Progenitor cell of endocrine pancreas (in vitro differentiated cells): ENCODE results near the gene DEGS1. TPM values are rescaled to one million over a fixed set of nuclear protein-coding genes. Genes with fewer than 3 reads are reported as not detected.

Experiments
- DNase-seq: peaks from one replicate; pipeline ENCODE4 v3.0.0; 2021; ENCODE audit warnings: low spot score; ENCODE audit not compliant: unreplicated experiment
- H3K27ac Mint-ChIP-seq: 2 replicates; pipeline ENCODE4 v1.8.0; 2021; ENCODE audit warnings: mild to moderate bottlenecking, moderate library complexity, mixed read lengths
- H3K27me3 Mint-ChIP-seq: 2 replicates; pipeline ENCODE4 v1.8.0; 2021; ENCODE audit warnings: mixed read lengths
- H3K36me3 Mint-ChIP-seq: 2 replicates; pipeline ENCODE4 v1.8.0; 2022; ENCODE audit warnings: mixed read lengths; ENCODE audit not compliant: insufficient read depth
- H3K4me1 Mint-ChIP-seq: 2 replicates; pipeline ENCODE4 v1.8.0; 2021; ENCODE audit warnings: low read depth, mixed read lengths
- H3K4me3 Mint-ChIP-seq: 2 replicates; pipeline ENCODE4 v1.8.0; 2021; ENCODE audit warnings: low read depth, mild to moderate bottlenecking, moderate library complexity, mixed read lengths
- H3K9me3 Mint-ChIP-seq: 2 replicates; pipeline ENCODE4 v1.8.0; 2021; ENCODE audit warnings: low read depth, mixed read lengths
- total RNA-seq: library from RNA; stranded (reverse); gene quantifications from 2 replicates; pipeline ENCODE4 v1.2.1, GENCODE V29; 2021
- TF ChIP-seq, protein P1 (sequence below): fragments of 200-600 bp; sonication (generic); IDR thresholded peaks from one replicate; pipeline ENCODE4 v1.5.0; 2021; ENCODE audit warnings: antibody characterized with exemption, mild to moderate bottlenecking; ENCODE audit not compliant: unreplicated experiment

The DEGS1 gene
- total RNA-seq, 1 donor from 2014 or later, result 10.4 TPM

DNA sequence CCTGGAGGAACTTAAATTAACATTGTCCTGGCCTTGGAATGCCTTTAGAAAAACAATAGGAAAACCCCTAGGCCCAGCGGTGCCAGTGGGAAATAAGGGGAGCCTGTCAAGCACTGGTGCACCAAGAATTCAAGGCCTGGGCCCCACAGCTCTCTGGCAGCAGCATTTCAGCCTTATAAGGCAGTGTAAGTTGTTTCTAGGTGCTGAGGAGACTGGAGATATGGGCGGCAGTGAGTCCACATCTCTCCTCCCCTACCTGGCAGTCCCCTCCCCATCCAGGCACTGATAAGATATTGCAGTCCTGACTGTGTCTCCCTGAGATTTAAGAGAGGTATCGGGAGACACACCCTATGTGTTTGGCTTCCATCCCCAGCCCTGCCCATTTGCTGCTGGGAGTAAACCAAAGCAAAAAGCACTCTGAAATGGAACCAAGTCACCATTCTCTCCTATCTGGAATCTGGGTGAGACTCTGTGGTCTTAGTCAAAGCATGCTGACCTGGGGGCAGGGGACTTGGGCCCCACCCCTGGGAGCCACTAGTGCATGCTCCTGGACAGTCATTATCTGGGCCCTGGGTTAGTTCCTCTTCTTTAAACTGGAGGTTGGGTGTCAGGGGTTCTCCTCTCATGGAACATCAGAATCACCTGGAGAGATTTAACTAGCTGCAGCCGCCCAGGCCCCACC, 30.5 kb downstream of the DEGS1 start:
- H3K4me1 Mint-ChIP-seq, result peaks cover 16% of the 10 kb centered on the region
- DNase-seq, result no peak
- H3K36me3 Mint-ChIP-seq, result no peaks in the 10 kb centered on the region
- H3K9me3 Mint-ChIP-seq, result no peaks in the 10 kb centered on the region
- no peak overlapping the region for H3K4me3 Mint-ChIP-seq
- H3K27ac Mint-ChIP-seq, result peak overlapping the region; percentile 55
- no peaks in the 10 kb centered on the region for H3K27me3 Mint-ChIP-seq
- TF ChIP-seq, protein P1, sequence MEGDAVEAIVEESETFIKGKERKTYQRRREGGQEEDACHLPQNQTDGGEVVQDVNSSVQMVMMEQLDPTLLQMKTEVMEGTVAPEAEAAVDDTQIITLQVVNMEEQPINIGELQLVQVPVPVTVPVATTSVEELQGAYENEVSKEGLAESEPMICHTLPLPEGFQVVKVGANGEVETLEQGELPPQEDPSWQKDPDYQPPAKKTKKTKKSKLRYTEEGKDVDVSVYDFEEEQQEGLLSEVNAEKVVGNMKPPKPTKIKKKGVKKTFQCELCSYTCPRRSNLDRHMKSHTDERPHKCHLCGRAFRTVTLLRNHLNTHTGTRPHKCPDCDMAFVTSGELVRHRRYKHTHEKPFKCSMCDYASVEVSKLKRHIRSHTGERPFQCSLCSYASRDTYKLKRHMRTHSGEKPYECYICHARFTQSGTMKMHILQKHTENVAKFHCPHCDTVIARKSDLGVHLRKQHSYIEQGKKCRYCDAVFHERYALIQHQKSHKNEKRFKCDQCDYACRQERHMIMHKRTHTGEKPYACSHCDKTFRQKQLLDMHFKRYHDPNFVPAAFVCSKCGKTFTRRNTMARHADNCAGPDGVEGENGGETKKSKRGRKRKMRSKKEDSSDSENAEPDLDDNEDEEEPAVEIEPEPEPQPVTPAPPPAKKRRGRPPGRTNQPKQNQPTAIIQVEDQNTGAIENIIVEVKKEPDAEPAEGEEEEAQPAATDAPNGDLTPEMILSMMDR, result no peak

DNA sequence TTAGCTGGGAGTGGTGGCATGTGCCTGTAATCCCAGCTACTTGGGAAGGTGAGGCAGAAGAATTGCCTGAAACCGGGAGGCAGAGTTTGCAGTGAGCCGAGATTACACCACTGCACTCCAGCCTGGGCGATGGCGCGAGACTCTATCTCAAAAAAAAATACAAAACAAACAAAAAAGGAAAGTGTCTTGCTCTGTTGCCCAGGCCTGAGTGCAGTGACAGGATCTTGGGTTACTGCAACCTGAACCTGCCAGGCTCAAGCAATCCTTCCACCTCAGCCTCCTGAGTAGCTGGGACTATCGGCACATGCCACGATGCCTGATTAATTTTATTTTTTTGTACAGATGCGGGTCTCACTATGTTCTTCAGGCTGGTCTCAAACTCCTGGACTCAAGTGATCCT, 33.3 kb downstream of the DEGS1 start:
- Mint-ChIP-seq H3K27me3 (no peaks in the 10 kb centered on the region), H3K4me3 (no peak overlapping the region), H3K36me3 (no peaks in the 10 kb centered on the region), H3K9me3 (no peaks in the 10 kb centered on the region), H3K27ac (no peak overlapping the region), H3K4me1 (peaks cover 23% of the 10 kb centered on the region)
- TF ChIP-seq, protein P1, result no peak
- no peak for DNase-seq

DNA sequence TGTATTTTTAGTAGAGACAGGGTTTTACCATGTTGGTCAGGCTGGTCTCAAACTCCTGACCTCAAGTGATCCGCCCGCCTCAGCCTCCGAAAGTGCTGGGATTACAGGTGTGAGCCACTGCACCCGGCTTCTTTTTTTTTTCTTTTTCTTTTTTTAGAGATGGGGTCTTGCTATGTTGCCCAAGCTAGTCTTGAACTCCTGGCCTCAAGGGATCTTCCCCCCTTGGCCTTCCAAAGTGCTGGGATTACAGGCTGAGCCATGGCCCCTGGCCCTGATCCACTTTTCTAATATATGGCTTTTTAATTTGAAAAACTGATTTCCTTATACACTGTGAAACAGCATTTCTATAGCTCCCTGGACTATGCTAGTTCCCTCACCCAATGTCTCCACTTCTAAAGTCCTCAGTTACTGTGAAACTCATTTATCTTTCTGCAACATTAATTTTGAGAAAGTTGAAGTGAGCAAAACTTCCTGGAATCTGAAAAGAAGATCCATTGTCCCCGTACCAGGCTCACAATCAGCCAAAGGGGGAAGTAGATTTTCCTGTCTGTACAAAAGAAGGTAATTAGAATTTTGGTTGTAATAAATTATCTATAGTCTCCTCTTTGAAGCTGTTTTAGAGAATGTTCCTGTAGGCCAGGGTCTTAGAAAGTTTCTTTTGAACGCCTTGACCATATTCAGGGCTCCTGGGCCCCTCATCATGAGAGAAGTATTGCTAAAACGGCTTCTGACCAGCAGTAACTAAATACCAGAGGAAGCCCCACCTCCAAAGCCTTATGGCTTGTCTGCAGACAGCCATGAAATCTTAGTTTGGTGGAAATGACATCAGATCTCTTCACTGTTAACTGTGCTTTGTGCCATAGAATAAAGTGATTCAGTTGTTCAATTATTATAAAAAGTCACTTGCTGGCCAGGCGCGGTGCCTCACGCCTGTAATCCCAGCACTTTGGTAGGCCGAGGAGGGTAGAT, 34.9 kb downstream of the DEGS1 start:
- TF ChIP-seq, protein P1, result no peak
- Mint-ChIP-seq H3K27ac (no peak overlapping the region), H3K36me3 (no peaks in the 10 kb centered on the region), H3K27me3 (no peaks in the 10 kb centered on the region), H3K4me3 (no peak overlapping the region), H3K9me3 (no peaks in the 10 kb centered on the region), H3K4me1 (peaks cover 17% of the 10 kb centered on the region)
- no peak for DNase-seq

DNA sequence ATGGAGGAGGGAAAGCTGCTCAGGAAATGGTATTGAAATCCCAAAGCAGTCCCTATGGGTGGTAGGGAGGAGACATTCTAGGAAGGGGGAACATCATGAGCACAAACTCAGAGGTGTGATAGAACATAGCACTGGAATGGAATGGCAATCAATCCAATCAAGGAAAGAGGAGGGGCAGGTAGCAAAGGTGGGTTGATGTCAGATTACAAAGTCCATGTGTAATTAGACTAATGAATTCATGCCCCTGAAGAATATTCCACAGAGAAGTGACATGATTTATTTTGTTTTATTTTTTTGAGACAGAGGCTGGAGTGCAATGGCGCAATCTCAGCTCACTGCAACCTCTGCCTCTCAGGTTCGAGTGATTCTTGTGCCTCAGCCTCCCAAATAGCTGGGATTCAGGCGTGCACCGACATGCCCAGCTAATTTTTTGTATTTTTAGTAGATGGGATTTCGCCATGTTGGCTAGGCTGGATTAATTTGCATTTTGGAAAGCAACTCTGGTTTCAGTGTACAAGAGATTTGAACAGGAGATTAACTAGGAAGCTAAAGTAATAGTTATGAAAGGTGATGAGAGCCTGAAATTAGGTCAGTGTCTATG, 36.1 kb downstream of the DEGS1 start:
- no peak for DNase-seq
- H3K9me3 Mint-ChIP-seq, result no peaks in the 10 kb centered on the region
- H3K4me1 Mint-ChIP-seq, result peaks cover 19% of the 10 kb centered on the region
- TF ChIP-seq, protein P1, result no peak
- no peak overlapping the region for H3K4me3 Mint-ChIP-seq
- H3K36me3 Mint-ChIP-seq, result no peaks in the 10 kb centered on the region
- H3K27ac Mint-ChIP-seq, result no peak overlapping the region
- H3K27me3 Mint-ChIP-seq, result no peaks in the 10 kb centered on the region

DNA sequence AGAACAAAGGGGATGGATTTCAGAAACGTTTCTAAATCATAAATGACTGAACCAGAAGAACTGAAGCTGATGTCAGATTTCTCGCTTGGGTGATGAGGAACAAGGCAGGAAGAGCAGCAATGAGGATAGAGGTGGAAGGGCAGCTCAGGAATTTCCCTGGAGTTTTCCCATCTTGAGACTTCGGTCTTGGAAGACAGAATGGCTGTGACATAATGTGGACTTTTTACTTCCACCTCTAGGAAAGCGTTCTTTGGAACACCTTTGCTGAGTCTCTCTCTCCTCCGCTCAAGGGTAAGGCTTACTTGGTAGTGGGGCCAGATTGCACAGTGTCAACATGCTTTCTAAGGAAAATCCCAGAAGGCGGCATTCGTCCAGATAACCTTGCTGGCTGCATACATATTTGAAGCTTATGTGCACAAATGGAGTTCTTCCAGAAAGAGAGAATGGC, 36.6 kb downstream of the DEGS1 start:
- Mint-ChIP-seq H3K27ac (no peak overlapping the region), H3K27me3 (no peaks in the 10 kb centered on the region), H3K4me1 (peaks cover 20% of the 10 kb centered on the region), H3K9me3 (no peaks in the 10 kb centered on the region), H3K4me3 (no peak overlapping the region), H3K36me3 (no peaks in the 10 kb centered on the region)
- DNase-seq, result no peak
- TF ChIP-seq, protein P1, result no peak
